Measurements from ENCODE around the gene ARHGEF16. TPM values are rescaled to one million over a fixed set of nuclear protein-coding genes. Genes with fewer than 3 reads are reported as not detected.

Gene ARHGEF16
- total RNA-seq, 2 donors from 2014 or later: 47.7 to 64.7 TPM

- no peak overlapping the region for H3K4me3 ChIP-seq (ENCODE audit: low read length)
- no peak overlapping the region for H3K9ac ChIP-seq (ENCODE audit: extremely low read depth, low read length, poor library complexity, severe bottlenecking)
- peaks cover 13% of the 10 kb centered on the region for H3K4me1 ChIP-seq (ENCODE audit: control insufficient read depth, insufficient read depth, low read length)
- H3K27me3 ChIP-seq (ENCODE audit: control insufficient read depth, insufficient read depth, low read length, poor library complexity, severe bottlenecking): peaks cover 8% of the 10 kb centered on the region
- H3K9me3 Mint-ChIP-seq: no peaks in the 10 kb centered on the region
- no peak for DNase-seq
- no peak overlapping the region for H3K27ac Mint-ChIP-seq
- TF ChIP-seq, protein P1, sequence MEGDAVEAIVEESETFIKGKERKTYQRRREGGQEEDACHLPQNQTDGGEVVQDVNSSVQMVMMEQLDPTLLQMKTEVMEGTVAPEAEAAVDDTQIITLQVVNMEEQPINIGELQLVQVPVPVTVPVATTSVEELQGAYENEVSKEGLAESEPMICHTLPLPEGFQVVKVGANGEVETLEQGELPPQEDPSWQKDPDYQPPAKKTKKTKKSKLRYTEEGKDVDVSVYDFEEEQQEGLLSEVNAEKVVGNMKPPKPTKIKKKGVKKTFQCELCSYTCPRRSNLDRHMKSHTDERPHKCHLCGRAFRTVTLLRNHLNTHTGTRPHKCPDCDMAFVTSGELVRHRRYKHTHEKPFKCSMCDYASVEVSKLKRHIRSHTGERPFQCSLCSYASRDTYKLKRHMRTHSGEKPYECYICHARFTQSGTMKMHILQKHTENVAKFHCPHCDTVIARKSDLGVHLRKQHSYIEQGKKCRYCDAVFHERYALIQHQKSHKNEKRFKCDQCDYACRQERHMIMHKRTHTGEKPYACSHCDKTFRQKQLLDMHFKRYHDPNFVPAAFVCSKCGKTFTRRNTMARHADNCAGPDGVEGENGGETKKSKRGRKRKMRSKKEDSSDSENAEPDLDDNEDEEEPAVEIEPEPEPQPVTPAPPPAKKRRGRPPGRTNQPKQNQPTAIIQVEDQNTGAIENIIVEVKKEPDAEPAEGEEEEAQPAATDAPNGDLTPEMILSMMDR (conservative IDR thresholded peaks at IDR 0.05): no peak
- WGBS, 2 experiments (ENCODE audit: insufficient coverage in 1 of 2, insufficient read length in 1 of 2): 68 to 70% methylated on average over 2 to 5 of the region's 5 CpGs
- H3K36me3 ChIP-seq (ENCODE audit: control insufficient read depth, insufficient read depth, low read length): no peaks in the 10 kb centered on the region
- no peaks in the 10 kb centered on the region for H3K27me3 Mint-ChIP-seq (ENCODE audit: insufficient read depth)
- H3K9me3 ChIP-seq (ENCODE audit: control insufficient read depth, low read length): no peaks in the 10 kb centered on the region
- peaks cover 5% of the 10 kb centered on the region for H3K4me1 Mint-ChIP-seq
- peaks cover 4% of the 10 kb centered on the region for H3K36me3 Mint-ChIP-seq (ENCODE audit: low read depth)
- H3K27ac ChIP-seq (ENCODE audit: low read depth, low read length): no peak overlapping the region
- no peak overlapping the region for H3K4me3 Mint-ChIP-seq
Measured at GRCh38 chr1:3452866-3453175, 1.6 kb upstream of the ARHGEF16 start.

GRCh38 chr1:3453203-3453761 is 1.2 kb upstream of the ARHGEF16 start:
- peaks cover 13% of the 10 kb centered on the region for H3K4me1 ChIP-seq (ENCODE audit: control insufficient read depth, insufficient read depth, low read length)
- no peaks in the 10 kb centered on the region for H3K9me3 Mint-ChIP-seq
- H3K4me1 Mint-ChIP-seq: peaks cover 5% of the 10 kb centered on the region
- no peaks in the 10 kb centered on the region for H3K9me3 ChIP-seq (ENCODE audit: control insufficient read depth, low read length)
- H3K27me3 Mint-ChIP-seq (ENCODE audit: insufficient read depth): no peaks in the 10 kb centered on the region
- H3K27ac ChIP-seq (ENCODE audit: low read depth, low read length): no peak overlapping the region
- H3K27ac Mint-ChIP-seq: peak overlapping the region; percentile 88
- 50% methylated on average over 18 of the region's 18 CpGs; no CpG with 5 or more reads in 1 of the 2 experiments for WGBS, 2 experiments (ENCODE audit: insufficient coverage in 1 of 2, insufficient read length in 1 of 2)
- peaks cover 5% of the 10 kb centered on the region for H3K36me3 Mint-ChIP-seq (ENCODE audit: low read depth)
- peaks cover 3% of the 10 kb centered on the region for H3K36me3 ChIP-seq (ENCODE audit: control insufficient read depth, insufficient read depth, low read length)
- H3K4me3 ChIP-seq (ENCODE audit: low read length): no peak overlapping the region
- H3K9ac ChIP-seq (ENCODE audit: extremely low read depth, low read length, poor library complexity, severe bottlenecking): no peak overlapping the region
- peak overlapping the region; percentile 19 for H3K4me3 Mint-ChIP-seq
- peak; percentile 98 for DNase-seq
- TF ChIP-seq, protein P1 (conservative IDR thresholded peaks at IDR 0.05): peak; percentile 97
- peaks cover 8% of the 10 kb centered on the region for H3K27me3 ChIP-seq (ENCODE audit: control insufficient read depth, insufficient read depth, low read length, poor library complexity, severe bottlenecking)

DNA sequence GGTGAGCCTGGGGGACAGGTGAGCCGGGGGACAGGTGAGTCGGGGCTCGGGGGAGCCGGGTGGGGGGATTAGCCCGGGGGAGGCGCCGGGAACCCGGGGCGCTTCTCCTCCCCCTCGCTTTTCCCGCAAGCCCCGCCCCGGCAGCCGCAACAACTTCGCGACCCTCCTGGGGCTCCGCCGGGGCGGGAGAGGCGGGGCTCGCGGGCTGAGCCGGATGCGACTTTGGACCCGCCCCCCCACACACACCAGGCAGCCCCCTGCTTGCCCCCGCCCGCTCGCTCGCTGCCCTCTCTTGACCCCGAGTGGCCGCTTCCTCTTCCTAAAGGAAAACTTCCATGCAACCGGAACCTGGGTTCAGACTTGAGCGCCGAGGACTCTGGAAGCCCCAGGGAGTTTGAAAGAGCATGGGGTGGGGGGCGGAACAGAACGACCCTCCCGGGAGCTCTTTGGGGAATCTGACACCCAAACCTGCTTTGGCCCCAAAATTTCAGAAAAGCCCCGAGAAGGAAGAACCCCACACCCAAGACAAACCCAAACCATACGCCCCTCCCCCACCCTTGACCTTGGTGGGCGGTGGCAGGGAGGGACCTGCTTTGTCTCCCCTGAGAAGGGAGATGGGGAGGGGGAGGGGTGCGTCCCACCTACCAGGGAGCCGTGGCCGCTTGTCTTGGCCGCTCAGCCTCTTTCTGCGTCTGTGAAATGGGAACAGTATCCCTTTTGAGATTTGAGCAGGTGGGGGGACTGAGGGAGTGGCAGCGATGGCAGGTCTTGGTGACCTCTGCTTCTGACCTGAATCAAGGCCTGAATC is 550 bp downstream of the ARHGEF16 start:
- Mint-ChIP-seq H3K27me3 (ENCODE audit: insufficient read depth) (no peaks in the 10 kb centered on the region), H3K4me3 (peak overlapping the region; percentile 81), H3K27ac (peak overlapping the region; percentile 93), H3K9me3 (no peaks in the 10 kb centered on the region), H3K36me3 (ENCODE audit: low read depth) (peaks cover 19% of the 10 kb centered on the region), H3K4me1 (peaks cover 9% of the 10 kb centered on the region)
- TF ChIP-seq, protein P1 (conservative IDR thresholded peaks at IDR 0.05): no peak
- WGBS, 2 experiments (ENCODE audit: insufficient coverage in 1 of 2, insufficient read length in 1 of 2): 3 to 26% methylated on average over 9 to 44 of the region's 46 CpGs
- Histone ChIP-seq H3K36me3 (ENCODE audit: control insufficient read depth, insufficient read depth, low read length) (peaks cover 14% of the 10 kb centered on the region), H3K4me1 (ENCODE audit: control insufficient read depth, insufficient read depth, low read length) (peaks cover 13% of the 10 kb centered on the region), H3K9me3 (ENCODE audit: control insufficient read depth, low read length) (no peaks in the 10 kb centered on the region), H3K4me3 (ENCODE audit: low read length) (peak overlapping the region; percentile 90), H3K9ac (ENCODE audit: extremely low read depth, low read length, poor library complexity, severe bottlenecking) (peak overlapping the region; percentile 89), H3K27ac (ENCODE audit: low read depth, low read length) (peak overlapping the region; percentile 60), H3K27me3 (ENCODE audit: control insufficient read depth, insufficient read depth, low read length, poor library complexity, severe bottlenecking) (no peaks in the 10 kb centered on the region)
- peak; percentile 92 for DNase-seq

All from endodermal cell (in vitro differentiated cells).